ENCODE results near the gene MYL4. TPM values are rescaled to one million over a fixed set of nuclear protein-coding genes. Genes with fewer than 3 reads are reported as not detected.

MYL4 gene
- total RNA-seq, 2 donors from 2014 or later, result not detected

- DNase-seq (ENCODE audit: low spot score) (no peak), ATAC-seq (ENCODE audit: insufficient number of reproducible peaks, low FRiP score, low read depth) (no peak)
- peak overlapping the region; percentile 94 to 95 for H3K27ac ChIP-seq
Measured at GRCh38 chr17:47254403-47254943, 45.3 kb downstream of the MYL4 start.

GRCh38 chr17:47257651-47258339, 48.6 kb downstream of the MYL4 start:
- Histone ChIP-seq H3K9me3 (no peaks in the 10 kb centered on the region), H3K4me1 (ENCODE audit: control insufficient read depth in 1 of 2, low read depth in 2 of 2) (peaks cover 38 to 54% of the 10 kb centered on the region in 2 donors), H3K27ac (peak overlapping the region; percentile 11 to 38), H3K36me3 (peaks cover 6% of the 10 kb centered on the region), H3K27me3 (replicated peaks; ENCODE audit: insufficient read depth) (no peaks in the 10 kb centered on the region), H3K4me3 (peak overlapping the region; percentile 20)
- no peak for ATAC-seq (ENCODE audit: insufficient number of reproducible peaks, low FRiP score, low read depth)
- TF ChIP-seq, protein P1, sequence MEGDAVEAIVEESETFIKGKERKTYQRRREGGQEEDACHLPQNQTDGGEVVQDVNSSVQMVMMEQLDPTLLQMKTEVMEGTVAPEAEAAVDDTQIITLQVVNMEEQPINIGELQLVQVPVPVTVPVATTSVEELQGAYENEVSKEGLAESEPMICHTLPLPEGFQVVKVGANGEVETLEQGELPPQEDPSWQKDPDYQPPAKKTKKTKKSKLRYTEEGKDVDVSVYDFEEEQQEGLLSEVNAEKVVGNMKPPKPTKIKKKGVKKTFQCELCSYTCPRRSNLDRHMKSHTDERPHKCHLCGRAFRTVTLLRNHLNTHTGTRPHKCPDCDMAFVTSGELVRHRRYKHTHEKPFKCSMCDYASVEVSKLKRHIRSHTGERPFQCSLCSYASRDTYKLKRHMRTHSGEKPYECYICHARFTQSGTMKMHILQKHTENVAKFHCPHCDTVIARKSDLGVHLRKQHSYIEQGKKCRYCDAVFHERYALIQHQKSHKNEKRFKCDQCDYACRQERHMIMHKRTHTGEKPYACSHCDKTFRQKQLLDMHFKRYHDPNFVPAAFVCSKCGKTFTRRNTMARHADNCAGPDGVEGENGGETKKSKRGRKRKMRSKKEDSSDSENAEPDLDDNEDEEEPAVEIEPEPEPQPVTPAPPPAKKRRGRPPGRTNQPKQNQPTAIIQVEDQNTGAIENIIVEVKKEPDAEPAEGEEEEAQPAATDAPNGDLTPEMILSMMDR (IDR thresholded peaks at IDR 0.05), result no peak
- DNase-seq (ENCODE audit: low spot score), result no peak

More at GRCh38 chr17:47254403-47254943, 45.3 kb downstream of the MYL4 start:
- no peaks in the 10 kb centered on the region for H3K9me3 ChIP-seq
- TF ChIP-seq, protein P1 (IDR thresholded peaks at IDR 0.05), result no peak
- no peaks in the 10 kb centered on the region for H3K36me3 ChIP-seq
- H3K4me3 ChIP-seq, result peak overlapping the region; percentile 96
- peaks cover 38 to 51% of the 10 kb centered on the region in 2 donors for H3K4me1 ChIP-seq (ENCODE audit: control insufficient read depth in 1 of 2, low read depth in 2 of 2)
- H3K27me3 ChIP-seq (replicated peaks; ENCODE audit: insufficient read depth), result no peaks in the 10 kb centered on the region

- peaks cover 18 to 44% of the 10 kb centered on the region in 2 donors for H3K4me1 ChIP-seq (ENCODE audit: control insufficient read depth in 1 of 2, low read depth in 2 of 2)
- peaks cover 6% of the 10 kb centered on the region for H3K36me3 ChIP-seq
- DNase-seq (ENCODE audit: low spot score), result no peak
- no peaks in the 10 kb centered on the region for H3K27me3 ChIP-seq (replicated peaks; ENCODE audit: insufficient read depth)
- no peak overlapping the region for H3K4me3 ChIP-seq
- H3K27ac ChIP-seq, result no peak overlapping the region
- no peaks in the 10 kb centered on the region for H3K9me3 ChIP-seq
- no peak for ATAC-seq (ENCODE audit: insufficient number of reproducible peaks, low FRiP score, low read depth)
- TF ChIP-seq, protein P1 (IDR thresholded peaks at IDR 0.05), result no peak
Measured at GRCh38 chr17:47262586-47262985, 53.4 kb downstream of the MYL4 start.

DNA sequence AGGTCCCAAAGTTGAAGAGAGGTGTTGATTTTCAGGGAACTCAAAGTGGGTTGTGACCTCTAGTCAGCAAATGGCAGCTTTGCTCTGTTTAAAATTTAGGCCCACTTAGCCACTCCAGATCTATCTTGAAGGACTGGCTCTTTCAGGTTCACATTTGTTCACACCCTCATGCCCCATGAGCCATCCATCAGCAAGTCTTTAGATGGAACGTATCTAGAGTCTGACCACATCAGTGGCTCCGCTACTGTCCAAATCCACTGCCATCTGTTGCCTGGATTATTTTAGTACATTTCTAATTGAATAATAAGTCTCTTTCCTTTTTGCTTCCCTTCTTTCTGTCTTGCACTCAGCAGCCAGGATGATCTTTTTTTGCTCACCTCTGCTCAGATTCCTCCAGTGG, 55.0 kb downstream of the MYL4 start:
- peaks cover 6% of the 10 kb centered on the region for H3K36me3 ChIP-seq
- peaks cover 23 to 47% of the 10 kb centered on the region in 2 donors for H3K4me1 ChIP-seq (ENCODE audit: control insufficient read depth in 1 of 2, low read depth in 2 of 2)
- DNase-seq (ENCODE audit: low spot score), result no peak
- H3K4me3 ChIP-seq, result no peak overlapping the region
- no peaks in the 10 kb centered on the region for H3K27me3 ChIP-seq (replicated peaks; ENCODE audit: insufficient read depth)
- TF ChIP-seq, protein P1 (IDR thresholded peaks at IDR 0.05), result no peak
- ATAC-seq (ENCODE audit: insufficient number of reproducible peaks, low FRiP score, low read depth), result no peak
- H3K9me3 ChIP-seq, result no peaks in the 10 kb centered on the region
- H3K27ac ChIP-seq, result no peak overlapping the region

DNA sequence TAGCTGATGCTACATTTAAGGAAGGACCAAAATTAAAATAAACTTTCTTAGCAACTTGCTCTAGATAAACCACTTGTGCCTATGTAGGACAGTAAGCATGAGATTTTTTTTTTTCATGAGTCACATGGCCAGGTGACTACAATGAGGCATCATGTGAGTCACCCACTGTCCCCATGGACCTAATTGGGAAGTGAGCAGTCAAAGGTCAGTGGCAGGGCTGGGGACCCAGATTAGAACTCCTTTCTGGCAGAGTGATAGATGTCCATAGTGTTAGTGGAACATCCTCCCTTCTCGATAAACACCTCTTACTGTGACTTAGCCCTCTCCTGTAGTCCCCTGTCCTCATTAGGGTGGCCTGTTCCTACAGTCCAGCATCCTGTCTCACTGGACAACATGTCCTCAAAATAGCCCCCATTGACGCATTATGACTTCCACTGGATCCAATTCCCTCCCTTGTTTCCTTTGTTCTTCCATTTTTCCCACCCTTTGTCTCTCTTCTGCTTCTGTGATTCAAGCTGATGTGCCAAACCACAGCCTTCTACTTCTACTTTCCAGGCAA, 56.9 kb downstream of the MYL4 start:
- peaks cover 23 to 57% of the 10 kb centered on the region in 2 donors for H3K4me1 ChIP-seq (ENCODE audit: control insufficient read depth in 1 of 2, low read depth in 2 of 2)
- no peak overlapping the region for H3K4me3 ChIP-seq
- TF ChIP-seq, protein P1 (IDR thresholded peaks at IDR 0.05), result no peak
- no peaks in the 10 kb centered on the region for H3K27me3 ChIP-seq (replicated peaks; ENCODE audit: insufficient read depth)
- ATAC-seq (ENCODE audit: insufficient number of reproducible peaks, low FRiP score, low read depth), result no peak
- no peaks in the 10 kb centered on the region for H3K9me3 ChIP-seq
- peaks cover 6% of the 10 kb centered on the region for H3K36me3 ChIP-seq
- H3K27ac ChIP-seq, result peak overlapping the region; percentile 49 to 70
- DNase-seq (ENCODE audit: low spot score), result peak; percentile 48

All from thoracic aorta (tissue), 2 donors.